Right cardiac atrium (tissue), 5 donors: Measurements from ENCODE around the gene SF3A2. TPM values are rescaled to one million over a fixed set of nuclear protein-coding genes. Genes with fewer than 3 reads are reported as not detected.

Experiments
- ATAC-seq, 2 donors: fragments of 200-7000 bp; cut with Tn5 transposase; one replicate each; pipeline versions ENCODE4 v1.8.0 to v1.9.1; 2020; ENCODE audit warnings: moderate library complexity in 2 of 2, mild to moderate bottlenecking in 1 of 2
- DNase-seq, 3 donors: peaks; one replicate each; pipeline ENCODE4 v3.0.0-alpha.2; 2020
- H3K27ac ChIP-seq: one replicate; pipeline ENCODE4 v1.5.1; 2013; ENCODE audit warnings: mild to moderate bottlenecking, low read length, control low read depth, moderate library complexity
- H3K27me3 ChIP-seq: one replicate; pipeline ENCODE4 v1.6.1; 2013; ENCODE audit not compliant: control insufficient read depth, insufficient read depth
- H3K4me1 ChIP-seq: one replicate; pipeline ENCODE4 v1.6.1; 2013; ENCODE audit warnings: low read length; ENCODE audit not compliant: control insufficient read depth, insufficient read depth
- H3K4me3 ChIP-seq: one replicate; pipeline ENCODE4 v1.5.1; 2013; ENCODE audit warnings: low read length, control low read depth
- H3K9me3 ChIP-seq: one replicate; pipeline ENCODE4 v1.6.1; 2013; ENCODE audit warnings: low read length; ENCODE audit not compliant: control insufficient read depth
- WGBS: extraction: QIAGEN DNeasy Blood & Tissue Kit; methylation state at CpG from one replicate; pipeline ENCODE4 v1.1.7; 2013; 5-methylcytosine and 5-hydroxymethylcytosine counted together
- intact Hi-C, 4 donors: fragments of 100-400 bp; cut with DNase I; formaldehyde crosslinking; loops; one replicate each; pipeline versions ENCODE4 v1.11.0 to v1.14.0; 2022 to 2023
- polyA plus RNA-seq: library from polyadenylated mRNA; stranded (reverse); fragments of 200-250 nt; gene quantifications from one replicate; pipeline ENCODE4 v1.2.3, GENCODE V29; 2013
- total RNA-seq, 4 donors: library from RNA; stranded (reverse); fragmentation: NEBNext Ultra II Directional; extraction: Animal tissue kit (Norgen Biotek cat#: 25700); gene quantifications; one replicate each; pipeline ENCODE4 v1.2.1, GENCODE V29; 2021
- donor health status: healthy with polysubstance abuse.
- donor health status: DM: no; HTN: yes; CAD: no.
- donor health status: DM: no; HTN: no; CAD: no.
- donor health status: DM: no; HTN: yes; CAD: no; lungs with severe emphysema.
- donor health status: DM: yes; HTN: yes; CAD: no.

The SF3A2 gene
- total and polyA plus RNA-seq, 5 donors: 26.4 to 34.9 (median 32.7) TPM

DNA sequence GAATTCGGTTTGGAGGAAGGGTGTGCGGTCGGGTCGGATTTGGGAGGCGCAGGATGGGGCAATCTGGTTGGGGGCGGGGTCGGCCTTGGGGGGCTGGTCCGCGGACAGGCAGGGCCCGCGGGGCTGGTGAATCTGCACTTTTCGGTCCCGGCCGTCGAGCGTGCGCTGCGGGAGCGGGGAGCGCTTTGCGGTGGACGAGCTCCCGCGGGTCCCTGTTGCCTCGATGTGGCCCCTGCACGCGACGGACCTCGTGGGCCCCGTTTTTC, 33.5 kb downstream of the SF3A2 start:
- H3K27me3 ChIP-seq: no peaks in the 10 kb centered on the region
- H3K9me3 ChIP-seq: no peaks in the 10 kb centered on the region
- intact Hi-C loops: loop anchor here in 3 of 4 donors (5.0 kb wide), 3 partner anchors 33 to 113 kb away; partner anchors contain the start of genes PLEKHJ1 (in 3 of the 3) and SF3A2 (in 3 of the 3)
- under 1% methylated on average over 30 of the region's 30 CpGs for WGBS
- ATAC-seq (peak; percentile 8 to 28), DNase-seq (peak; percentile 70 to 88 (median 85))
- H3K4me3 ChIP-seq: peak overlapping the region; percentile 83
- no peaks in the 10 kb centered on the region for H3K4me1 ChIP-seq
- H3K27ac ChIP-seq: peak overlapping the region; percentile 96

DNA sequence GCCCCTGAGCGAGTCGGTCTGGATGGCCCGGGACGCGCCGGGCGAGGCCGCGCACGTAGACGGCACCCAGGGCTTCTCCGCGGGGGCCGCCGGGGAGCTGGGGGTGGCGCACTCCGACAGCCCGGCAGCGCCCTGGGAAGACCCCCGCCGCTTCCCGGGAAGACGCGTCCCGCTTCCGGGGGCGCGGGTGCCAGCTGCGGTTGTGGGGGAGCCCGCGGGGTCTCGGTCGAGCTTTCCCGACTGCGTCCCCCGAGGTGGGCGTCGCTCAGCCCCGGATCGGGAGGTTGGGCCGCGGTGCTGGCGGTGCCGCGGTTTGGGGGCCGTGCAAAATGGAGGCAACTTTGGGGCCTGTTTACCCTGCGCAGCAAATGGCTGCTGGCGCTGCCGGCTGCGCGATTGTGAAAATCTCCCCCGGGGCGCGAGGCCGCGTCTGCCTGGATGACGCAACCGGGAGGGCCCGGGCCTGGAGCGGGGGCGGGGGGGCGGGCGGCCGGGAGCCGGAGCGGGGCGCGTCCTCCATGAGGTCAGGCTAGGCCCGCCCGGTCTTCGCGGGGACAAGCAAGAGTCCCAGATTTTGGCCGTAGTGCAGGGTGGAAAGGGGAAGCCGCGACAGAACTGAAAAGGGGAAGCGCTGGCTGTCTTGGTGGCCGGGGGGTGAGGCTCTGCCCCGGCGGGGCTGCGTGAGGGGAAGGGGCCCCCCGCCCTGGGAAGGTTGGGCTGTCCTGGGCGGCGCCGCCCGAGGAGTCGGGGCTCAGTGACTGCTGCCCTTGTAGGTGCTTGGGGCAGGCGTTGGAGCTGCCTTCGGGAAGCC, 34.0 kb downstream of the SF3A2 start:
- H3K27me3 ChIP-seq: no peaks in the 10 kb centered on the region
- intact Hi-C loops: loop anchor here in 3 of 4 donors (5.0 kb wide), 3 partner anchors 33 to 113 kb away; partner anchors contain the start of genes PLEKHJ1 (in 3 of the 3) and SF3A2 (in 3 of the 3)
- H3K4me3 ChIP-seq: peak overlapping the region; percentile 83
- no peaks in the 10 kb centered on the region for H3K9me3 ChIP-seq
- under 1% methylated on average over 88 of the region's 88 CpGs for WGBS
- H3K27ac ChIP-seq: peak overlapping the region; percentile 96
- H3K4me1 ChIP-seq: peaks cover 2% of the 10 kb centered on the region
- peak; percentile 92 to 96 (median 96) for DNase-seq
- ATAC-seq: peak; percentile 56 to 60

- H3K4me1 ChIP-seq: peaks cover 2% of the 10 kb centered on the region
- DNase-seq (peak in 1 of 3 donors; percentile 71), ATAC-seq (no peak)
- no peaks in the 10 kb centered on the region for H3K27me3 ChIP-seq
- 24% methylated on average over 43 of the region's 43 CpGs for WGBS
- no peaks in the 10 kb centered on the region for H3K9me3 ChIP-seq
- H3K4me3 ChIP-seq: peak overlapping the region; percentile 83
- intact Hi-C loops: loop anchor here in 3 of 4 donors (5.0 kb wide), 3 partner anchors 34 to 114 kb away; partner anchors contain the start of genes PLEKHJ1 (in 3 of the 3) and SF3A2 (in 3 of the 3)
- H3K27ac ChIP-seq: peak overlapping the region; percentile 92
Measured at GRCh38 chr19:2271234-2272103, 34.8 kb downstream of the SF3A2 start.

GRCh38 chr19:2273356-2274184, 36.9 kb downstream of the SF3A2 start:
- ATAC-seq: peak; percentile 7 to 17
- Histone ChIP-seq H3K4me1 (peaks cover 2% of the 10 kb centered on the region), H3K27ac (peak overlapping the region; percentile 26), H3K4me3 (no peak overlapping the region), H3K27me3 (no peaks in the 10 kb centered on the region), H3K9me3 (no peaks in the 10 kb centered on the region)
- DNase-seq: peak; percentile 80 to 93 (median 92)
- WGBS: 10% methylated on average over 45 of the region's 45 CpGs
- intact Hi-C loops: loop anchor here in 3 of 4 donors (5.0 kb wide), 3 partner anchors 36 to 116 kb away; partner anchors contain the start of genes PLEKHJ1 (in 3 of the 3) and SF3A2 (in 3 of the 3)

GRCh38 chr19:2274185-2274711, 37.6 kb downstream of the SF3A2 start:
- no peaks in the 10 kb centered on the region for H3K27me3 ChIP-seq
- WGBS: 86% methylated on average over 9 of the region's 9 CpGs
- no peak overlapping the region for H3K27ac ChIP-seq
- intact Hi-C loops: loop anchor here in 3 of 4 donors (5.0 kb wide), 3 partner anchors 37 to 117 kb away; partner anchors contain the start of genes PLEKHJ1 (in 3 of the 3) and SF3A2 (in 3 of the 3)
- no peak overlapping the region for H3K4me3 ChIP-seq
- peaks cover 2% of the 10 kb centered on the region for H3K4me1 ChIP-seq
- H3K9me3 ChIP-seq: no peaks in the 10 kb centered on the region
- no peak for ATAC-seq
- peak in 2 of 3 donors; percentile 55 to 62 for DNase-seq

GRCh38 chr19:2274931-2275535, 38.4 kb downstream of the SF3A2 start:
- 55% methylated on average over 16 of the region's 16 CpGs for WGBS
- intact Hi-C loops: loop anchor here in 3 of 4 donors (5.0 kb wide), 3 partner anchors 38 to 118 kb away; partner anchors contain the start of genes PLEKHJ1 (in 3 of the 3) and SF3A2 (in 3 of the 3)
- peaks cover 2% of the 10 kb centered on the region for H3K4me1 ChIP-seq
- no peaks in the 10 kb centered on the region for H3K9me3 ChIP-seq
- peak overlapping the region; percentile 2 for H3K27ac ChIP-seq
- peak; percentile 8 to 17 for ATAC-seq
- DNase-seq: peak; percentile 71 to 86 (median 82)
- no peaks in the 10 kb centered on the region for H3K27me3 ChIP-seq
- no peak overlapping the region for H3K4me3 ChIP-seq

- Histone ChIP-seq H3K27me3 (no peaks in the 10 kb centered on the region), H3K4me3 (no peak overlapping the region), H3K4me1 (peaks cover 2% of the 10 kb centered on the region), H3K27ac (peak overlapping the region; percentile 2), H3K9me3 (no peaks in the 10 kb centered on the region)
- WGBS: 63% methylated on average over 74 of the region's 74 CpGs
- ATAC-seq: peak; percentile 2 to 30
- DNase-seq: peak; percentile 68 to 91 (median 86)
- intact Hi-C loops: no loop called here
Measured at GRCh38 chr19:2275588-2276428, 39.2 kb downstream of the SF3A2 start.

GRCh38 chr19:2276429-2276986, 39.9 kb downstream of the SF3A2 start:
- ATAC-seq (no peak), DNase-seq (no peak)
- no peak overlapping the region for H3K27ac ChIP-seq
- intact Hi-C loops: no loop called here
- H3K9me3 ChIP-seq: no peaks in the 10 kb centered on the region
- peaks cover 2% of the 10 kb centered on the region for H3K4me1 ChIP-seq
- no peak overlapping the region for H3K4me3 ChIP-seq
- WGBS: 91% methylated on average over 28 of the region's 28 CpGs
- no peaks in the 10 kb centered on the region for H3K27me3 ChIP-seq

DNA sequence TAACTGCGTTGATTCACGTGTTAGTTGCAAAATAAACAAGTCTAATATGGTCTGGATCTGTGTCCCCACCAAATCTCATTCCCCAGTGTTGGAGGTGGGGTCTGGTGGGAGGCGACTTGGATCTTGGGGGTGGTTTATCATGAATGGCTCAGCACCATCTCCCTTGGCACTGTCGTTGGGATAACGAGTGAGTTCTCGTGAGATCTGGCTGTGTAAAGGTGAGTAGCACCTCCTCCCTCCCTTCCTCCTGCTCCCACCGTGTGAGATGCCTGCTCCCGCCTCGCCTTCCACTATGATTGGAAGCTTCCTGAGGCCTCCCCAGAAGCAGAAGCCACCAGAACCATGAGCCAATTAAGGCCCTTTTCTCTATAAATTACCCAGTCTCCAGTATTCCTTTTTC, 40.5 kb downstream of the SF3A2 start:
- ATAC-seq: no peak
- no peak for DNase-seq
- Histone ChIP-seq H3K4me3 (no peak overlapping the region), H3K9me3 (no peaks in the 10 kb centered on the region), H3K27ac (no peak overlapping the region), H3K27me3 (no peaks in the 10 kb centered on the region), H3K4me1 (peaks cover 5% of the 10 kb centered on the region)
- intact Hi-C loops: no loop called here
- 75% methylated on average over 9 of the region's 9 CpGs for WGBS
